GM12873 (cell line): ENCODE measurements around the gene PIGC.

Experiments
- TF ChIP-seq, protein P1 (sequence below): IDR thresholded peaks from 2 replicates; pipeline ENCODE4 v1.5.1; 2012; ENCODE audit warnings: low read depth, mild to moderate bottlenecking, moderate library complexity, low read length, control low read depth; ENCODE audit not compliant: insufficient read depth; ENCODE audit errors: missing control alignments

PIGC gene

GRCh38 chr1:172476218-172476811 lies 32.4 kb upstream of the PIGC start:
- TF ChIP-seq, protein P1, sequence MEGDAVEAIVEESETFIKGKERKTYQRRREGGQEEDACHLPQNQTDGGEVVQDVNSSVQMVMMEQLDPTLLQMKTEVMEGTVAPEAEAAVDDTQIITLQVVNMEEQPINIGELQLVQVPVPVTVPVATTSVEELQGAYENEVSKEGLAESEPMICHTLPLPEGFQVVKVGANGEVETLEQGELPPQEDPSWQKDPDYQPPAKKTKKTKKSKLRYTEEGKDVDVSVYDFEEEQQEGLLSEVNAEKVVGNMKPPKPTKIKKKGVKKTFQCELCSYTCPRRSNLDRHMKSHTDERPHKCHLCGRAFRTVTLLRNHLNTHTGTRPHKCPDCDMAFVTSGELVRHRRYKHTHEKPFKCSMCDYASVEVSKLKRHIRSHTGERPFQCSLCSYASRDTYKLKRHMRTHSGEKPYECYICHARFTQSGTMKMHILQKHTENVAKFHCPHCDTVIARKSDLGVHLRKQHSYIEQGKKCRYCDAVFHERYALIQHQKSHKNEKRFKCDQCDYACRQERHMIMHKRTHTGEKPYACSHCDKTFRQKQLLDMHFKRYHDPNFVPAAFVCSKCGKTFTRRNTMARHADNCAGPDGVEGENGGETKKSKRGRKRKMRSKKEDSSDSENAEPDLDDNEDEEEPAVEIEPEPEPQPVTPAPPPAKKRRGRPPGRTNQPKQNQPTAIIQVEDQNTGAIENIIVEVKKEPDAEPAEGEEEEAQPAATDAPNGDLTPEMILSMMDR, result no peak

DNA sequence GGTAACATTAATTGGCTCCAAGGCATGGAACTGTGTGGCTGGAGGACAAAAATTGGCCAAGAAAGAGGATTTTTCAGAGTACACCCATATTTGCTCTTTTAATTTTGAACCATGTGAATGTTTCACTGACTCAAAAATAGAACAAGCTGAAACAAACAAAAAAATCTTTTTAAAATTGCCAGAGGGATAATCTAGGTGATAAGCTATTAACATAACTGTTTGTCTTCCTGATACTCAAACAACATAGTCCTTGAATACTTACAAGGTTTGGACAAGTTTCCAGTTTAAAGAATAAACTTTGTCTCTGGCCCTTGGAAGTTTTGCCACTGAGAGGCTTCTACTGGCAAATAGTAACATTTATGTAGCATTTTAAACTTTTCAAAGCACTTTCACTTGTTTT lies 30.0 kb upstream of the PIGC start:
- TF ChIP-seq, protein P1, result no peak

DNA sequence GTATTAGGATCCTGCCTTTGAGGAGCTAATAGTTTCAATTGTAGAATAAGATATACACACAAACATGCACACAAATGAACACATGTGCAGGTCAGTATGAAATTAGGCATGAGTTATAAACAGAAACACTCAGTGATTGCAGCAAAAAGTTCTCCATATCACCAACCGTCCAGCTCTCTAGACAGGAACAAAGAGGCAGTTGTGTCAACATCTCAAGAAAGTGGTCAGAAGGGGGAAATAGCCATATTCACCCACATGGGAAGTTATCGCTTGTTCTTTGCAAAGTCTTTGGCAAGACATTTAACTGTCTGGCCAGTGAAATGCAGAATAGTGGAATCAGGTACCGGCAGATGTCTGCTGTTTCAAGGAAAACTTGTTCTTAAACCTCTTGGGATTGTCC lies 29.4 kb upstream of the PIGC start:
- TF ChIP-seq, protein P1, result no peak

DNA sequence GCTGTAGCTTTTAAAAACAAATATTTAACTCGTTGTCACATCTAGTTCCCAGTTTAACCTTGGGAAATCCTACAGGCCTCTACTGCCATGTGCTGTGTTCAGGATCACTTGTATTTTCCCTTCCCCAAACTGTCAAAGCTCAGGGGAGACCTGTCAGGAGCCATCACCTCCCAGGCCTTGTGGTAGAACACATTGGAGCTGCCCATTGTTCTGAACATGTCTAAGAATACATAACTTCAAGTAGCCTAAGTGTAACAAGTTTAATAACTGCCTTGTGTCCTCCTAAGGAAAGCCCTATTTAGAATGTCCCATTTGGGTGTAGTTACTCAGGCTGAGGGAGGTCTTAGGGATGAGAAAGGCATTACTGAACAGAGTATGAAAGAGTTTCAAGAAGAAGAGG lies 28.6 kb upstream of the PIGC start:
- TF ChIP-seq, protein P1, result no peak

DNA sequence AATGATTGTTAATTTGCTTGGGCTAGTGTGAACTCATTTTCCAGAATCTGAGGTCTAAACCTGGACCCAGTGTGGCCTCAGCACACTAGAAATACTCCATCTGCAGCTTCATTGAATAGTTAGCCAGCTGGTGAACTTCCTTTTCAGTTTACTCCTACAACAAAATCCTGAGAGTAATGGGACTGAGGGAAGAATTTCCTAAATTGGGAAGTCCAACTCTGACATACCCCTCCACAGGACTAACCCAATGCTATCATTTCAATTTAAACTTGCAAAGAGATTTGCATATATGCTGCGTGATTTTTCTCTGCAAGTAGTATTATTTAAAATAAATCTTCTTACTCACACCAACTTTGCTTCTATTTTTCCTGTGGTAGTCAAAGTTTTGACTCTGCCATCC lies 27.8 kb upstream of the PIGC start:
- TF ChIP-seq, protein P1, result no peak

DNA sequence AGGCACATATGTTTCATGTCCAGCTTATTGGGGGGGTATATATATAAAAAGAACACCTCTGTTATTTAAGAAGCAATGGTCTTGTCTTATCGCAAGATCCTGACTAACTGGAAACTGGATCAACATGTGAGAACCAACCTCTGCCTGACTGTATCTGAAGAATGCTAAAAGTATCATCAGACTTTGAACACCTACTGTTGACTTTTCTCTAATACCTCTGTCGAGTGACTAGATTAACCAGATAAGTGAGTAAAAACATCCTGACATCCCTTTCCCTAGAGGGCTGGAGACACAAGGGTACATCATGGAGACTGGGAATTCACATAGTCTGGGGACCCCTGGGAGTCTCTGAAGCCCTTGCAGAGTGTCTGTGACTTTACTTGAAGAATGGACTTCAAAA lies 26.3 kb upstream of the PIGC start:
- TF ChIP-seq, protein P1, result no peak

DNA sequence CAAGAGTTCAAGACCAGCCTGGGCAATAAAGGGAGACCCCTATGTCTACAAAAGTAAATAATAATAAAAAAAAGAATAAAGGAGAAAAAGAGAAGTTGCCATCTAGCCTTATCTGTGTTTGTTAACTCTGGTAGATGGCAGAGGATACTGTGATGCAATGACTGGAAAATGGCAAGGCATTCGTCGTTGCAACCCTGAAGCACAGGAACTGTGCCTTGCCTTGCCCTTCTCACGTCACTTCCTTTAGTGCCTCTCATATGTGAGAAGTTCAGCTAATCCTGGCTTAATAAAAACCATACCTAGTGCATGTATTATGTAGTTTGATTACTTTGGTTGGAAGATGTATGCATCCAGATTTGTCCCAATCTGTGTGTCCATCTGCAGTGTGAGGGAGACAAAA lies 25.8 kb upstream of the PIGC start:
- TF ChIP-seq, protein P1, result no peak
